Tracheal epithelial cell (primary cell): Measurements from ENCODE around the gene MYH7B. TPM values are rescaled to one million over a fixed set of nuclear protein-coding genes. Genes with fewer than 3 reads are reported as not detected.

ENCODE experiments used
- total RNA-seq: library from RNA; depleted of rRNA; stranded (reverse); fragments of >200 nt; gene quantifications from 2 replicates; pipeline ENCODE4 v1.2.1, GENCODE V29; 2014

MYH7B gene
- 0.72 TPM in 1 of 2 replicates, not detected in the other for total RNA-seq

DNA sequence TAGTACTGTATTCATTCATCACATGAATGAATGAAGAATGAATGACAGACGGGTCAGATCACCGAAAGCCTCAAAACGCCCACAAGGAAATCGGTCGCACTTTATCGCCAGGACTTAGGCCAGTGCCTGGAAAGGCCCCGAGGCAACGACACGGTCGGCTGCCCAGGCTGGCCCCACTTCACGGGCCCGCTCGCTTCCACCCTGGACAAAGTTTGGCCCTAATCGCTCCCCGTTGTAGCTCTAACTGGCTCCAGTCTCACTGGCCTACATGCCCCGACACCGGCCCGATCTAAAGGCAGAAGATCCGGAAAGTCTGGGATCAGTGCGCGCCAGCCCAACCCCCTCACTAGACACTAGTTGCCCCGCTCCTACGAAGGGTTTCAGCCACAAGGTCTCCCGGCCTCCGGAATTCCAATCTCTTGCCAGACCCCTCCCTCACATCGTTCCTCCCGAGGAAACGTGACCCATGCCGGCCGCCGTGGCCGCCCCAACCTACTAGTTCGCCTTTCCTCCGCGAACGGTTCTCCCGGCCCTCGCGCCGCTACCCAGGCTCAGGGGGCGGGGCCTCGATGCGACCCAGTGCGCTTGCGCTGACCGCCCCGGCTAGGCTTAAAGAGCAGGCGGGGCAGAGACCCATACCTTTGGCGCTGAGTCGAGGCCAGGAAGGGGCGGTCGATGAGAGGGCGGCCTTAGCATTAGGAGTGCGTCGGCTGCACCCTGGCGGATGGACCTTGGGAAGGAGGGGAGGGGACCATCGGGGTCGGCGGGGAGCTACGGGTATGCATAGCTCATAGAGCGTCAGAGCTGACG is at the start of gene MYH7B, which contains the start of gene GSS:
Gene MYH7B, plus strand, starts transcription at position 638 of the 810 bp plus-strand sequence. CDS start 22,138 bp downstream, outside the sequence.
Gene GSS, minus strand, starts transcription at position 576 of the 810 bp plus-strand sequence. CDS start 3,954 bp downstream, outside the sequence.

Other genes starting within 250 kb of the MYH7B start
- 5.8 and 7.2 TPM in 2 replicates for gene NCOA6, start 130.2 kb upstream of the MYH7B start, total RNA-seq
- gene GGT7, start 83.0 kb upstream of the MYH7B start, total RNA-seq: 4.3 and 7.7 TPM in 2 replicates
- gene ACSS2, start 79.3 kb upstream of the MYH7B start, total RNA-seq: 61.4 and 80.7 TPM in 2 replicates
- gene GSS, start 62 bp upstream of the MYH7B start, total RNA-seq: 84.3 and 94.0 TPM in 2 replicates
- gene TRPC4AP, start 136.9 kb downstream of the MYH7B start, total RNA-seq: 34.5 and 61.2 TPM in 2 replicates
- gene EDEM2, start 191.5 kb downstream of the MYH7B start, total RNA-seq: 36.9 and 50.6 TPM in 2 replicates
- 92.3 and 122 TPM in 2 replicates for gene PROCR, start 216.2 kb downstream of the MYH7B start, total RNA-seq